ENCODE data around the gene AP3D1.
A peak's percentile ranks its signal among the peaks of the same experiment; 100 is the strongest.

Gene AP3D1

DNA sequence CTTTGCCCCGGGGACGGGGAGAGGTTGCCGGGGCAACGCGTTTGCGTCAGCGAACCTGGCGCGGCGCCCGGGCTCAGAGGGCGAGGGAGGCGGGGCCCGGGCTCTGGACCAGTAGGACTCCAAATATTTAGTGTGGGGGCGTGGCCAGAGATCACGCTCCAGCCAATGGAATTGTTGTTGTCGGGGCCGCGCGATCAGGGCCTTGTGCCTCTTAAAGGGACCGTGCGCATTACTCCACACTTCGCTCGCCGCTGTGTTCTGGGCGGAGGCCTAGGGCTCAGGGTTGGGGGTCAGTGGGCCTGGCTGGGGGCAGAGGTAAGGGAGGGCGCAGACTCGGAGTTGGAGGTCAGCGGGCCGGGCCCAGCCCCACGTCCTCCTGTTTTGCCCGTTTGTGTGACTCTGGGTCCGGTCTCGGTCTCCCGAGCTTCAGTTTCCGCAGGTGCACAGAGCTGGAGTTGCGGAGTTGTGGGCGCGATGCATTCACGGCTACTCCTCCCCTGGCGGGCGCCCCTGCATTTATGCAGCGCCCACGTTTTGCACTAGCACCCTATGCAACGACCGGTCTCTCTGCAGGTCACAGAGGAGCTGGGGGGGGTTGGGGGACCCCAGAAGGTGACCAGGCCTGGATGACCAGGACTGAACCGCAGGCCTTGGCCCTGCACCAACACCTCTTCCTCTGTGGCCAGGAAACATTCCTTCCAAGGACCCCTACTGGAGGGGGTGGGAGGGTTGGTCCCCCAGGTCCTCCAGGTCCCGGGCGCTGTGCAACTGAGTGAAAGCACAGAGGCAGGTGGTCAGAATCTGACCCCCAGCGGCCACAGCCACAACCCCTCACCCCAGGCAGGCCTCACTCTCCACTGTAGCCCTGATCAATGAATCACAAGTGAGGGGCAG is 89.6 kb downstream of the AP3D1 start:
- peak; percentile 96 for DNase-seq (ENCODE audit: low read depth)

GRCh38 chr19:2060884-2061494 is 90.4 kb downstream of the AP3D1 start:
- peak; percentile 61 for DNase-seq (ENCODE audit: low read depth)

DNA sequence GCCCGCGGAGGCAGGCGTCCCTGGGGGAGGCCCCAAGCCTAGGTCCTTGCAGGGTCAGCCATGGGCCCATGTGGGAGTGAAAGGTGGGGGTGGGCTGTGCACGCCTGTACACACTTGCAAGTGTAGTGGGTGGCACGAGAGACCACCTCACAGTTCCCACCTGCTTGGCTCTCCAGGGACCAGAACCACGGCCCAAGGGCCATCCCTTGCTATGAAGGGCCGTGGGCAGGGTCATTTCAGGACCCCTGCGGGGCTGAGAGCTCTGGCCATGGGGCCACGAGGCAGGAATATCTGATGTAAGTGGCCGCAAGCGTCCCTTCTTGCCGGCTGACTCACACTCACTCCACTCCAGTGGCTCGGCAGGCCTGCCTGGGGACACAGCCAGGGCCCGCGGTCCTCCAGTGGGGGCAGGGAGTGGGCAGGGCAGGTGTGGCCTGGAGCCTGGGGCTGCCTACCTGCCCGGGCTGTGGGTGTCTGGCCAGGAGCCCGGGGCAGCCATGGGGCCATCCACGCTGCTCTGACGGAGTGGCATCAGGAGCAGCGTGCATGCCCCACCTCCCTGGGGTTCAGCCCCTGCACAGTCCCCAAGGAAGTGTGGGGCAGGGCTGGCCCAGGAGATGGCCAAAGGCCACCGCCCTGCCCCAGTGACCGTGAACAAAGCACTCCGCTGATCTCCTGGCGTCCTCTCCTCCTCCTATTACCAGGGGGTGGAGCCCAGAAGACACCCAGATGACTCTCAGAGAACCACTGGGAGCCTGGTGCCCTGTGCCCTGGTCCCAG is 91.8 kb downstream of the AP3D1 start:
- peak; percentile 57 for DNase-seq (ENCODE audit: low read depth)

DNA sequence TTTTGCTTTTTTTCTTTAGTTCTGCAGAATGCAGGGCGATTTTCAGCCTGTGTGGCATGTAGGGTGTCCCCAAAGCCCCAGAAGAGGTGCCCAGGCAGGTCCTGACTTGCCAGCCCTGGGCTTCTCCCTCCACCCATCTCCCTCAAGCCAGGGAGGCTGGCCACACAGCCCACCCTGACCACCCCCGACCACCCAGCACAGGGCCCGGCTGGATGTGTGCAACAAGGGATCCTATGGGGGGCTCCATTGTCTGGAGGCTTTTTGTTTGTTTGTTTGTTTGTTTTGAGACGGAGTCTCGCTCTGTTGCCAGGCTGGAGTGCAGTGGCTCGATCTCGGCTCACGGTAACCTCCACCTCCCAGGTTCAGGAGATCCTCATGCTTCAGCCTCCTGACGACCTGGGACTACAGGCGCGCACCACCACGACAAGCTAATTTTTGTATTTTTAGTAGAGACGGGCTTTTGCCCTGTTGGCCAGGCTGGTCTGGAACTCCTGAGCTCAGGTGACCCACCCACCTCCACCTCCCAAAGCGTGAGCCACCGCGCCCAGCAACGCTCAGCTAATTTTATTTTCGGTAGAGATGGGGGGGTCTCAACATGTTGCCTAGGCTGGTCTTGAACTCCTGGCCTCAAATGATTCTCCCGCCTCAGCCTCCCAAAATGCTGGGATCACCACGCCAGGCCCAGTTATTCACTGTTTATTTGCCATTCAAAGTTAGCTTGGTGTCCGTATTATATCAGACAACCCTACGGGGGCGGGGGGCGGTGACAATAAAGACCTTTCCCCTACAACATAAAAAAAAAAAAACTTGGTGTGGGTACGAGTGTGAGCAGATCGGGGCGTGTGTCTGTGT is 92.6 kb downstream of the AP3D1 start:
- DNase-seq (ENCODE audit: low read depth): no peak

- no peak for DNase-seq (ENCODE audit: low read depth)
Measured at GRCh38 chr19:2057484-2058469, 93.6 kb downstream of the AP3D1 start.

DNA sequence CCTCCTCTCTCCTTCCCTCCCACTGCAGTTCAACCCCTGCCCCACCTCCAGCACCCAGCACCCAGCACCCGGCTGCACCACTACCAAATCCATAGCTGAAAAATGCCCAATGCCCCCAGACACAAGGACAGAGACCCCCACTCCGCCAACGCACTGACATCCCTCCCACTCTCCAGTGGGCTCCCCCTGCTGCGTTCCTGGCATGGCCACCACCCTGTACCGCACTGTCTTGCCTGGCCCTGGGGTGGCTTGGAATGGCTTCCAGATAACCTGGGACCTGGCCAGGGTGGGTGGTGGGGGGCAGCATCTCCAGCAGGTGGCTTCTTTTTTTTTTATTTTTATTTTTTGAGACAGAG is 94.6 kb downstream of the AP3D1 start:
- no peak for DNase-seq (ENCODE audit: low read depth)

DNA sequence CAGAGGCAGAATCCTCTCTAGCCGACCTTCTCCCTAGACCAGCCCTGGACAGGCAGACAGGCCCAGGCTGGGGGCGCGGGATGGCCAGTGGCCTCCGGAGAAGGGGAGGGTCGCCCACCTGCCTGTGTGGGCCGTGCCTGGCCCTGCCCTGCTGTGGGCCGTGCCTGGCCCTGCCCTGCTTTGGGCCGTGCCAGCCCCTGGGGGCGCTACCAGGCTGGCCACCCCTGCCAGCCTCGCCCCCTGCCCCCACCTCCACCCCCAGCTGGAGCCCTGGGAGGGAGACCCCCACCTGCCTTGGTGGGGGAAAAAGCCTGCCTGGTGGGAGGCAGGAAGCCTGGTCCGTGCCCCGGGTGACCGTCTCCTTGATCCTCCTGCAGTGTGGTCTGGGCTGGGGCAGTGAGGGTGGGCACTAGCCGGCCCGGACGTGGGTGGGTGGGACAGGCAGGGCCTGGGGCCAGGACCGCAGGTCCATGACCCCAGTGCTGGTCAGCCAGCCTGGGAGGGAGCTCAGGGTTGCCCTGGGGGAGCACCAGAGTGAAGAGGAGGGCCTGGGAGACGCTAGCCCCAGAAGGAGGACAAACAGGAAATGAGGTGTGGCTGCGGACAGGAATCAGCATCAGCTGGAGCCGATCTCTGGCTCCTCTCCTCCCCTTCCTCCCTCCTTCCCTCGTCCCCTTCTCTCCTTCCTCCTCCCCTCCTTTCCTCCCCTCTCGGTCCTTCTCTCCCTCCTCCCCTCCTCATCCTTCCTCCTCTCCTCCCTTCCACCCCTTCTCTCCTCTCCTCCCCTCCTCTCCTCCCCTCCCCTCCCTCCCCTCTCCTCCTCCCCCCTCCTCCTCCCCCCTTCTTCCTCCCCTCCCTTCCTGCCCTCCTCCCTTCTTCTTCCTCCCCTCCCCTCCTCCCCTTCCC is 95.2 kb downstream of the AP3D1 start:
- peak; percentile 47 for DNase-seq (ENCODE audit: low read depth)

DNA sequence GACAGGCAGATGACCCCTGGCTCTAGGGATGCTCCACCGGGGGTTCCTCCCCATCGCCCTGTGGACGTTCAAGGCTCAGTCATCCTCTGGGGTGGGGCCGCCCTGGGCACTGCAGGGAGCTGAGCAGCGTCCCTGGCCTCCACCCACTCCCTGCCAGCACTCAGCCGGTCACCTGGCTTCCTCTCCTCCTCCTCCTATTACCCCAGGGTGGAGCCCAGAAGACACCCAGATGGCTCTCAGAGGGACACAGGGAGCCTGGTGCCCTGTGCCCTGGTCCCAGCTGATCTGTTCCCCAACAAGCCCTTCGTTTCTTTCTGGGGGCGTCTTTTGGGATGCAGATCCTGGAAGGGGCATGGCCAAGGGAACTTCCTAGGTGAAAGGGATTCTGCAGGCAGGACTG is 96.6 kb downstream of the AP3D1 start:
- no peak for DNase-seq (ENCODE audit: low read depth)

DNA sequence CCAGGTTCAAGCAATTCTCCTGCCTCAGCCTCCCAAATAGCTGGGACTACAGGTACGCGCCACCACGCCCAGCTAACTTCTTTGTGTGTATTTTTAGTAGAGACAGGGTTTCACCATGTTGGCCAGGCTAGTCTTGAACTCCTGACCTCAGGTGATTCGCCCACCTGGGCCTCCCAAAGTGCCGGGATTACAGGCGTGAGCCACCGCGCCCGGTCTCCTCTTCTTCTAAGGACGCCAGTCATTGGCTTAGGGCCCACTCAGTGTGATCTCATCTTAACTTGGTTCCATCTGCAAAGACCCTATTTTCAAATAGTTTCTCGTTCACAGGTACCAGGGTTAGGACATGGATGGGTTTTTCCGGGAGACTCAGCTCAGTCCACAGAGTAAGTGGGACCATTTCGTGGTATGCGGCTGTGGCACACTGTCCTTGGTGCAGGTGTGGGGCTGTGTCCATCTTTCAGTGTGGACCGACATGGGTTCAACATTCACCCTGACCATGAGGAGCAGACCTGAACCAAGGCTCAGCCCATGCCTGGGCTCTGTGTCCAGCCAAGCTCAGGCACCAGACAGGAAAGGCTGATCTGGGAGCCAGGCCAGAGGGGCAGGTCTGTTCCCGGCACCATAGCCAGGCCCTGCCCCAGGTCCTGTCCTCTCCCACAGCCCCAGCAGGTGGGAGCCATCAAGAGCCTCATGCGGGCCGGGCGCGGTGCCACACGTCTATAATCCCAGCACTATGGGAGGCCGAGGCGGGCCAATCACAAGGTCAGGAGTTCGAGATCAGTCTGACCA is 97.6 kb downstream of the AP3D1 start:
- DNase-seq (ENCODE audit: low read depth): no peak

DNA sequence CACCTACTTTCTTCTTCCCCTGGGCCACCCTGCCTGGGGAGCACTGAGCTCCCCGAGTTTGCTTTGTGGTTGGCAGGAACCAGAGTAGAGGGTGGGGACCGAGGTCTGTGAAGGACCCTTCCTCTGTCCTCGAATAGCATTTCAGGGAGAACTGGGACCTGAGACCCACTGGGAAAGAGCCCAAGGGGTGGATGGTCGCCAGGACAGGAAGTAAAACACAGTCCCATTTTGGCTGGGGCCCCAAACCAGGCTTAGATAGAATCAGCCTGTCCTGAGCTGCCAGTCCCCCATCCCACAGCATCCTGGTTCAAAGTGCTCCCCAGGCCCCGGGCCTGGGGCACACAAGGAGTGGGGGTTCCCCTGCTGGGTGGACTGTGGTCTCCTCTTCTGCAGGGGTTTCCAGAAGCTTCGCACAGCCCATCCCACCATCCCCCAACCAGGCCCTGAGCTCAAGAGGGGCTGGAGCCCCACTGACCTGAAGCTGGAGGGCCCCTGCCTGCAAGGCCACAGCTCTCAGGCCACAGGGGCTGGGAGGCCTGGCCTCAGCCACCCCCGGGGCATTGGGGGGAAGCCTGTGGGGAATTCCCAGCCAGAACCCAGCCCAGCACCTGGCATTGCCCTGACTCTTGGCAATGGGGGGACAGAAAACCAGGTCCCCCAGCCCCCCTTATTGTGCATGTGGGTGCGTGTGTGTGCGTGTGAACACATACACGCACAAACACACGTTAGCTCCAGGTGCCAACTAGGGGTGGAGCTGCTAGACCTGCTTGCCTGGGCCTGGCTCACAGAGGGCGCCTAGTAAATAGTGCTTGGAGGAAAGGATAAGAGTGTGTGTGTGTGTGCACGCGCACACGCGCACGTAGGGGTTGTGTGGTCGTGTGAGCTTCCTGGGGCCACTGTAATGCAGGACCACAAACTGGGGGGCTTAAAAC is 99.3 kb downstream of the AP3D1 start:
- no peak for DNase-seq (ENCODE audit: low read depth)

- peak; percentile 58 for DNase-seq (ENCODE audit: low read depth)
Measured at GRCh38 chr19:2050991-2051772, 100.2 kb downstream of the AP3D1 start, which contains the start of gene MKNK2. Gene MKNK2 (minus strand): TSS chr19:2051244. CDS start chr19:2050851, 393 bp downstream.
